IMR-90 (cell line): ENCODE measurements around the gene LAMC2. TPM values are rescaled to one million over a fixed set of nuclear protein-coding genes. Genes with fewer than 3 reads are reported as not detected.

Source experiments
- ATAC-seq: fragments of 200-7000 bp; cut with Tn5 transposase; 2 replicates; pipeline ENCODE4 v1.9.1; 2020; ENCODE audit warnings: low read depth, mild to moderate bottlenecking, moderate library complexity
- BruUV-seq: library from RNA; stranded (reverse); fragments of 400-500 nt; replicated peaks from 2 replicates; lab custom pipeline; 2021; lab: Mats Ljungman, UMichigan
- CTCF ChIA-PET: fragments of 300-600 bp; formaldehyde crosslinking; extraction: SDS; loops from one replicate; lab custom pipeline; 2021; ENCODE audit warnings: antibody characterized with exemption; lab: Yijun Ruan, JAX
- POLR2A ChIA-PET: fragments of 300-600 bp; sonication (Branson Sonifier 250); formaldehyde crosslinking; loops from one replicate; lab custom pipeline; 2022; ENCODE audit warnings: antibody characterized with exemption; ENCODE audit not compliant: unreplicated experiment; lab: Charles Lee
- DNase-seq: peaks from one replicate; pipeline ENCODE4 v3.0.0; 2013
- H2AFZ ChIP-seq: replicated peaks from 2 replicates; pipeline ENCODE3; 2013; ENCODE audit warnings: low read length, mild to moderate bottlenecking; ENCODE audit not compliant: poor library complexity
- H2AK5ac ChIP-seq: 2 replicates; pipeline ENCODE4 v1.6.1; 2013; ENCODE audit warnings: low read depth, low read length, inconsistent platforms
- H2AK9ac ChIP-seq: replicated peaks from 2 replicates; pipeline ENCODE3; 2013; ENCODE audit warnings: mild to moderate bottlenecking, low read depth, low read length, moderate library complexity; ENCODE audit not compliant: poor library complexity
- H2BK120ac ChIP-seq: 2 replicates; pipeline ENCODE4 v1.6.1; 2013; ENCODE audit warnings: low read depth, low read length, inconsistent platforms
- H2BK15ac ChIP-seq: 3 replicates; pipeline ENCODE4 v1.6.1; 2013; ENCODE audit warnings: low read depth, low read length, inconsistent platforms
- H2BK20ac ChIP-seq: 2 replicates; pipeline ENCODE4 v1.6.1; 2013; ENCODE audit warnings: low read depth, mild to moderate bottlenecking, inconsistent platforms, low read length, moderate library complexity
- H2BK5ac ChIP-seq: 2 replicates; pipeline ENCODE4 v1.6.1; 2013; ENCODE audit warnings: mild to moderate bottlenecking, low read depth, low read length, inconsistent platforms; ENCODE audit not compliant: poor library complexity, severe bottlenecking
- H3K14ac ChIP-seq: replicated peaks from 2 replicates; pipeline ENCODE4 v1.6.1; 2013; ENCODE audit warnings: low read depth, low read length, inconsistent platforms
- H3K18ac ChIP-seq: 2 replicates; pipeline ENCODE4 v1.6.1; 2013; ENCODE audit warnings: low read depth, low read length, control low read depth
- H3K23ac ChIP-seq: 2 replicates; pipeline ENCODE4 v1.6.1; 2013; ENCODE audit warnings: low read depth, low read length, inconsistent platforms
- H3K27ac ChIP-seq: 2 replicates; pipeline ENCODE4 v1.5.1; 2013; ENCODE audit warnings: mild to moderate bottlenecking, control low read depth, low read length; ENCODE audit not compliant: insufficient read depth
- H3K27me3 ChIP-seq: 2 replicates; pipeline ENCODE4 v1.6.1; 2013; ENCODE audit warnings: low read length; ENCODE audit not compliant: control insufficient read depth, insufficient read depth
- H3K36me3 ChIP-seq: 2 replicates; pipeline ENCODE4 v1.6.1; 2013; ENCODE audit warnings: low read length, mixed read lengths; ENCODE audit not compliant: control insufficient read depth, insufficient read depth
- H3K4ac ChIP-seq: 2 replicates; pipeline ENCODE4 v1.6.1; 2013; ENCODE audit warnings: low read depth, low read length, inconsistent platforms
- H3K4me1 ChIP-seq: 2 replicates; pipeline ENCODE4 v1.6.1; 2013; ENCODE audit warnings: low read length, mixed read lengths; ENCODE audit not compliant: control insufficient read depth, insufficient read depth
- H3K4me2 ChIP-seq: 2 replicates; pipeline ENCODE4 v1.6.1; 2013; ENCODE audit warnings: low read depth, mild to moderate bottlenecking, control low read depth, low read length, moderate library complexity
- H3K4me3 ChIP-seq: 2 replicates; pipeline ENCODE4 v1.5.1; 2013; ENCODE audit warnings: low read depth, mild to moderate bottlenecking, control low read depth, low read length, moderate library complexity; ENCODE audit not compliant: insufficient read depth
- H3K56ac ChIP-seq: 2 replicates; pipeline ENCODE4 v1.6.1; 2013; ENCODE audit warnings: low read length, inconsistent platforms; ENCODE audit not compliant: insufficient read depth; ENCODE audit errors: extremely low read depth
- H3K79me1 ChIP-seq, 2 experiments: 2 replicates each; pipeline ENCODE4 v1.6.1; 2013; ENCODE audit warnings: low read length in 2 of 2, inconsistent platforms in 1 of 2, low read depth in 1 of 2
- H3K9ac ChIP-seq: 2 replicates; pipeline ENCODE4 v1.6.1; 2013; ENCODE audit warnings: low read depth, low read length, control low read depth
- H3K9me1 ChIP-seq: 2 replicates; pipeline ENCODE4 v1.6.1; 2013; ENCODE audit warnings: low read length, inconsistent platforms; ENCODE audit not compliant: insufficient read depth
- H3K9me3 ChIP-seq: 2 replicates; pipeline ENCODE4 v1.6.1; 2013; ENCODE audit warnings: low read length; ENCODE audit not compliant: control insufficient read depth, insufficient read depth
- H4K20me1 ChIP-seq: 2 replicates; pipeline ENCODE4 v1.6.1; 2013; ENCODE audit warnings: low read length, inconsistent platforms; ENCODE audit not compliant: insufficient read depth
- H4K5ac ChIP-seq: 2 replicates; pipeline ENCODE4 v1.6.1; 2013; ENCODE audit warnings: mild to moderate bottlenecking, low read depth, low read length, control low read depth
- H4K8ac ChIP-seq, 2 experiments: 2 replicates each; pipeline ENCODE4 v1.6.1; 2013; ENCODE audit warnings: low read depth in 2 of 2, low read length in 2 of 2, control low read depth in 1 of 2, inconsistent platforms in 1 of 2
- H4K91ac ChIP-seq: 2 replicates; pipeline ENCODE4 v1.6.1; 2013; ENCODE audit warnings: low read depth, low read length, inconsistent platforms; ENCODE audit not compliant: insufficient read depth
- BHLHE40 ChIP-seq: fragments of 150-350 bp; IDR thresholded peaks from 2 replicates; pipeline ENCODE4 v1.6.1; 2016; ENCODE audit warnings: mild to moderate bottlenecking, low read depth, low read length
- CEBPB ChIP-seq: IDR thresholded peaks from 2 replicates; pipeline ENCODE4 v1.6.1; 2012; ENCODE audit warnings: low read depth, low read length, improper control_type of control experiment
- CHD1 ChIP-seq: IDR thresholded peaks from 2 replicates; pipeline ENCODE4 v1.6.1; 2012; ENCODE audit warnings: low read depth, low read length, improper control_type of control experiment
- CTCF ChIP-seq: conservative IDR thresholded peaks from 2 replicates; pipeline ENCODE4 v1.5.1; 2012; ENCODE audit warnings: mild to moderate bottlenecking, low read depth, low read length, improper control_type of control experiment
- FOS ChIP-seq: fragments of 150-350 bp; IDR thresholded peaks from 2 replicates; pipeline ENCODE4 v1.6.1; 2016; ENCODE audit warnings: low read depth, low read length
- MAFK ChIP-seq: IDR thresholded peaks from 2 replicates; pipeline ENCODE4 v1.6.1; 2012; ENCODE audit warnings: low read depth, low read length, improper control_type of control experiment
- MAZ ChIP-seq: IDR thresholded peaks from 2 replicates; pipeline ENCODE4 v1.6.1; 2012; ENCODE audit warnings: low read depth, mild to moderate bottlenecking, low read length, improper control_type of control experiment, moderate library complexity, borderline replicate concordance
- MXI1 ChIP-seq: IDR thresholded peaks from 2 replicates; pipeline ENCODE4 v1.6.1; 2012; ENCODE audit warnings: low read depth, mild to moderate bottlenecking, low read length, moderate library complexity, borderline replicate concordance
- NFE2L2 ChIP-seq: fragments of 150-350 bp; IDR thresholded peaks from 2 replicates; pipeline ENCODE4 v1.6.1; 2016; ENCODE audit warnings: low read depth, mild to moderate bottlenecking, low read length
- POLR2A ChIP-seq: IDR thresholded peaks from 2 replicates; pipeline ENCODE4 v1.6.1; 2012; ENCODE audit warnings: mild to moderate bottlenecking, low read depth, low read length
- RCOR1 ChIP-seq: IDR thresholded peaks from 2 replicates; pipeline ENCODE4 v1.6.1; 2012; ENCODE audit warnings: mild to moderate bottlenecking, low read length, improper control_type of control experiment; ENCODE audit not compliant: insufficient replicate concordance
- SMC3 ChIP-seq: fragments of 150-350 bp; IDR thresholded peaks from 2 replicates; pipeline ENCODE4 v1.6.1; 2016; ENCODE audit warnings: low read depth, mild to moderate bottlenecking, antibody characterized with exemption, low read length, moderate library complexity
- USF2 ChIP-seq: fragments of 150-350 bp; IDR thresholded peaks from 2 replicates; pipeline ENCODE4 v1.6.1; 2017; ENCODE audit warnings: mild to moderate bottlenecking, antibody characterized with exemption, low read length, low read depth
- WGBS, 2 experiments: methylation state at CpG; one replicate each; pipeline versions ENCODE4 v1.1.5 to v1.1.7; 2013; ENCODE audit warnings: missing lambda C conversion rate in 2 of 2; ENCODE audit not compliant: insufficient read length in 1 of 2; ENCODE audit errors: extremely low coverage in 2 of 2; 5-methylcytosine and 5-hydroxymethylcytosine counted together
- dilution Hi-C: fragments of 300-500 bp; cut with HindIII; formaldehyde crosslinking; loops from one replicate; pipeline ENCODE4 v1.14.3; 2018; ENCODE audit warnings: low sequenced_read_pairs; ENCODE audit not compliant: unreplicated experiment
- in situ Hi-C: fragments of 300-500 bp; cut with MboI; formaldehyde crosslinking; loops from 3 replicates; pipeline ENCODE4 v1.14.3; 2019; ENCODE audit warnings: low sequenced_read_pairs, inconsistent platforms, mixed read lengths
- intact Hi-C: fragments of 100-400 bp; cut with micrococcal nuclease; formaldehyde crosslinking; loops from 2 replicates; pipeline ENCODE4 v1.10.0; 2022
- polyA plus RNA-seq, 3 experiments: library from polyadenylated mRNA; depleted of rRNA; stranded (reverse); fragments of >200 nt; gene quantifications; 2 replicates each; pipeline ENCODE4 v1.2.3, GENCODE V29; 2012; ENCODE audit warnings: low replicate concordance in 1 of 3
- total RNA-seq: library from RNA; depleted of rRNA; stranded (reverse); fragments of >200 nt; gene quantifications from 2 replicates; pipeline ENCODE4 v1.2.3, GENCODE V29; 2012

Gene LAMC2
- total and polyA plus RNA-seq, 2 of the 4 experiments (the other 2 are of a cell fraction), result 2.3 to 2.8 TPM

GRCh38 chr1:183284086-183284485, 98.0 kb downstream of the LAMC2 start:
- ChIA-PET POLR2A (no interaction called here), CTCF (no interaction called here)
- Histone ChIP-seq H3K9ac (no peak overlapping the region), H3K4me1 (peaks cover 22% of the 10 kb centered on the region), H3K14ac (no peak overlapping the region), H3K23ac (no peak overlapping the region), H3K27me3 (no peaks in the 10 kb centered on the region), H3K9me3 (0 out of 2 replicates have a peak, but pooled peaks cover 2% of the 10 kb centered on the region), H3K4me3 (no peak overlapping the region), H3K4me2 (no peak overlapping the region), H3K27ac (no peak overlapping the region), H2AK9ac (no peak overlapping the region), H3K79me1 (0 out of 4 replicates have a peak, but pooled peaks cover 0 to 9% of the 10 kb centered on the region in 2 experiments), H4K20me1 (no peaks in the 10 kb centered on the region; the same call in 1 of the 2 replicates), H2BK120ac (no peak overlapping the region), H2BK20ac (no peak overlapping the region), H4K91ac (no peak overlapping the region), H3K18ac (no peak overlapping the region), H2AFZ (no peak overlapping the region), H4K8ac (no peak overlapping the region), H3K9me1 (peaks cover 17% of the 10 kb centered on the region), H3K36me3 (no peaks in the 10 kb centered on the region), H3K4ac (no peak overlapping the region), H2BK5ac (no peak overlapping the region), H2AK5ac (peak overlapping the region; percentile 31), H2BK15ac (no peak overlapping the region; the same call in 2 of the 3 replicates), H4K5ac (no peak overlapping the region), H3K56ac (no peak overlapping the region)
- no peak for DNase-seq
- in situ Hi-C loops, result loop anchor here (10.0 kb wide), 1 partner anchor 341 kb away; no protein-coding TSS in a partner anchor
- dilution Hi-C loops, result no loop called here
- intact Hi-C loops, result loop anchor here (5.0 kb wide), 2 partner anchors 188 to 403 kb away; partner anchors contain the start of gene SMG7
- BruUV-seq, result no TSS peak
- no CpG with 5 or more reads among the region's 5 CpGs for WGBS, 2 experiments
- no peak for ATAC-seq
- TF ChIP-seq BHLHE40, result no peak
- TF ChIP-seq POLR2A, result no peak
- no peak for TF ChIP-seq RCOR1
- TF ChIP-seq CHD1, result no peak
- no peak for TF ChIP-seq SMC3
- TF ChIP-seq USF2, result no peak
- TF ChIP-seq CEBPB, result no peak
- no peak for TF ChIP-seq FOS
- no peak for TF ChIP-seq MAZ
- no peak for TF ChIP-seq CTCF
- TF ChIP-seq NFE2L2, result no peak
- TF ChIP-seq MAFK, result no peak
- TF ChIP-seq MXI1, result no peak
